NOMO-1 treated with dmso at 0.1 percent for 144 hours (cell line): ENCODE results near the gene PTPN14.
"Not testable (repeated sequence)": the region's sequence is repeated elsewhere in the genome, so short reads cannot be mapped to it uniquely, and the experiment has no call there.

Experiments used
- DNase-seq: peaks from one replicate; lab custom pipeline; 2025; ENCODE audit not compliant: unreplicated experiment; lab: John Stamatoyannopoulos, UW

The PTPN14 gene

GRCh38 chr1:214404154-214404553 lies 147.2 kb downstream of the PTPN14 start:
- peak; percentile 66 for DNase-seq

DNA sequence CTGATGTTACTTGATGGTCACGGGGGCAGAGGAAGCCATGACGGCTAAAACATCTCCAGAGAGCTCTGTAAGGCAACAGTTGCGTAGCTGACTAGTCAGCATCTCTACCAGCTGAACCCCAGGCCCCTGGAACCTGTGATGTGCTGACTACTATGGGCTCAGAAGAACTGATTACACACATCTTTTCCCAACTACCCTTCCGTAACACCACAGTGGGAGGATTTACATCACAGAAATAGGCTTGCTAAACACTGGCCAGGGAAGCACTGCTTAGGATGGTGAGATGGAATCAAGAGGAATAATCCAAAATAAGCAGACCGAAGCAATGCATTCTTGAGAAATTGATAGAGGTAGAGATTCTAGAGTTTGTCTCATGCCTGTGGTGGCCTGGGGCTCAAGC lies 148.0 kb downstream of the PTPN14 start:
- no peak for DNase-seq

DNA sequence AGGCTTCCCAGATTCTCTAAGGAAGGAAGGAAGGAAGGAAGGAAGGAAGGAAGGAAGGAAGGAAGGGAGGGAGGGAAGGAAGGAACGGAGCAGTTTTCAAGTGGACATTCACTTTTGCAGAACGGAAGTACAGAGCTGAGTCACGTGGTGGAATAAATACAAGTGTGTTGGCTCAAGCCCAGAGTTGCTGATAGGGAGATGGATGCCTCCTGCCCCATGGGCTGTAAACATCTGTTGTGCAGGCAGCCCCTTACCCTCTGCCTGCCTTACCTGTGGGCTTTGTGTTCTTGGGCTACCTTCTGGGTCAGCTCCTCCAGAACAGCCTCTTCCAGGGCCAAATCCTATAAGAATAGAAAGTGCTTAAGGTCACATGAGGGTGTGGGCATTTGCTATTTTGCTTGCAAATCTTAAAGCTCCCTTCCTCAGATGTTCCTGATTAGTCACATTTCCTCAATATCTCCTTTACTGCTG lies 148.8 kb downstream of the PTPN14 start:
- no peak for DNase-seq

GRCh38 chr1:214401666-214402065 lies 149.7 kb downstream of the PTPN14 start:
- no peak for DNase-seq

DNA sequence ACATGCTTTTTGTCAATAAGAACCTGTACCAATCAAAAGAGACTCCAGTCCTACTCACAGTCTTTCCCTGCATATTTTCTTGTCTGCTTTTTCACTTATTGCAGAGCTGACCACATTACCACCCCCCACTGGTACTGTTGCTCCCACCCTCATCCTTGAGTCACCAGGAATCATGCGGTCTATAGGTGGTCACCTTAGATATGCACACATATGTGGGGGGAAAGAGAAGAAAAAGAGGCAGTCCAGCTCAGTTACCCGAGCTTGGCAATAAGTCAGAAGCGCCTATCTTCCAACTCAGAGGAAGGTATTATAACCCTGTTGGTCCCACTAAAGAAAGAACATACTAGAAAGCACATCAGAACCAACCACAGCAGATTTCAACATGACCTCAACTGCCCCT lies 151.3 kb downstream of the PTPN14 start:
- no peak for DNase-seq

GRCh38 chr1:214398490-214398889 lies 152.9 kb downstream of the PTPN14 start:
- no peak for DNase-seq

- DNase-seq = no peak
These were observed 153.9 kb downstream of the PTPN14 start for GRCh38 chr1:214397497-214397896.

- DNase-seq = no peak
These were observed 155.1 kb downstream of the PTPN14 start for GRCh38 chr1:214396330-214396729.

- not testable (repeated sequence) for DNase-seq
These were observed 156.8 kb downstream of the PTPN14 start for GRCh38 chr1:214394569-214394968.

GRCh38 chr1:214393086-214393485 lies 158.3 kb downstream of the PTPN14 start:
- DNase-seq = no peak

DNA sequence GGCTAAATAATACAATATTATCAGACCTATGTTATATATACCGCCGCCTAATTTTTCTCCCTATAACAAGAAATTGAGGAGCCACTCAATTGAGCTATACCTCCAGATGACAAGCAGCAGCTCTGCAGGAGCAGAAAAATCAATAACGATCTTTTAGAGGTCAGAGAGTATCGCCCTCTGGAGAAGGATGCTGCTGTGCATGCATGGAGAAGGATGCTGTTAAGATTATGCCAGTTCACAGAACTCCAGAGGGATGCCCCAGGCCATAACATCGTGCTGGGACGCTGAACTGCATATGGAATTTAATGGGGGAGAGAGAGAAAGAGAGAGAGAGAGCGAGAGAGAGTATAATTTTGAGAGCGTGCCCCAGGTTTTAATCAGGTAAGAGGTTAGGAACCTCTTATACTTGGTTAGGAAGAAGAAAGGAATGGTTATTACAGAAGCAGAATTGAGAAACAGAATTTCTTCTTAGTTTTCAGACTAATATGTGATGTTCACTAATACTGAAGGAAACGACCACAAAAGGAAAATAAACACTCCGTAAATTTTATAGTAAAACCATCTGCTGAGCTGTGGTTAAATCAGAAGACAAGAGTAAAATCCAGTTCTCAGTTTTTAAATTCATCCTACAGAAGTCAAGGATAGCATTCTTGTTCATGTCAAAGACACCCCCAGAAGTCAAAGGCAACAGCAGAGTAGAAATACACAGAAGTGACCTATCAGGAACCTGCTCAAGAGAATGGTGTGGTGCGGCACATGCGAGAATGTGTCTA lies 159.3 kb downstream of the PTPN14 start:
- no peak for DNase-seq

GRCh38 chr1:214389734-214390133 lies 161.7 kb downstream of the PTPN14 start:
- DNase-seq = no peak

DNA sequence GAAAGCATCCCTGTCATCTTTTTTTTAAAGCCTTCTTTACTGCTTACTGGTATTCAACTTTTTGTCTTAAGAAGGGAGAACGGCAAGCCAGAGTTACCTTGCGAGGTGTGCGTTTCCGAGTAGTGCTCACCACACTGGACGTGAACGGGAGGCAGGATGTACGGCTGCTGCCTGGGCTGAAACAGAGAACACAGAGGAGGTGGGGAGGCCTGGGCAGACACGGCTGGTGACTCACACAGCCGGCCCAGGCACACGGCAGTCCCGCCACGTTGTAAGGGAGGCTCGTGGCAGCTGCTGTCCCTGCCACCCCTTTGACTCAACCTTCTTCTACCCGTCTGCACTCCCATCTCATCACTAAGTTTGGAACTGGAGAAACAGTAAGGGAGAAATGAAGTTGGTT lies 164.7 kb downstream of the PTPN14 start:
- no peak for DNase-seq

- DNase-seq = no peak
These were observed 165.1 kb downstream of the PTPN14 start for GRCh38 chr1:214386333-214386732.

- no peak for DNase-seq
These were observed 166.0 kb downstream of the PTPN14 start for GRCh38 chr1:214385428-214385827.

DNA sequence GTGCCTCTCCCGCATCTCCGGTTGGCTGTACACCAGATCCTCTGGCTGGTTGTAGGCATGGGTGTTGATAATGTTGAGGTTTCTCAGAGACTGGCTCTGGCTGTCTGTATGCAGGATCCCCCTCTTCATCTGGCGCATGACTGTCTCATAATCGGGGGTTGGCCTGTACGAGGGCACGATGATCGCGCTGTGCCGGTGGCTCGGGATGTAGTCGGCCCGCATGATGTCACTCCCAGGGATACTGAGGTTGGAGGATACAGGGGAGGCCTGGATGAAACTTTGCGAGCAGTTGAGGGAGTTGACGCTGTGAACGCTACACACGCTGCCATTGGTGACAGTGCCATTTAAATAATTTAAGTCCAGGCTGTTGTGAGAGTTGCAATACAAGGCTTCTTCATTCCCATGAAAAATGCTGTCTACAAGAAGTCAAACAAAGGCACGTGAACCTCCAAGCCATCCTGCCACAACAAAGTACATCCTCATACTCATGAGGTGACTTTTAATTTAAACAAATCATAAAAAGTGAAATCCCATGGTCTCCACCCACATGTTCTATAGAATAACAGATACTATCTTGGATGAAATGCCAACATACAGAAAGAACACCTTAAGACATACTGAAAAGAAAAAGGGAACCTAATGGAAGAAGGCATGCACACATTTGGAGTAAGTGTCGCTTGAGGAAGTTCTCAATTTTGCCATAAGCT lies 166.9 kb downstream of the PTPN14 start:
- DNase-seq = no peak

DNA sequence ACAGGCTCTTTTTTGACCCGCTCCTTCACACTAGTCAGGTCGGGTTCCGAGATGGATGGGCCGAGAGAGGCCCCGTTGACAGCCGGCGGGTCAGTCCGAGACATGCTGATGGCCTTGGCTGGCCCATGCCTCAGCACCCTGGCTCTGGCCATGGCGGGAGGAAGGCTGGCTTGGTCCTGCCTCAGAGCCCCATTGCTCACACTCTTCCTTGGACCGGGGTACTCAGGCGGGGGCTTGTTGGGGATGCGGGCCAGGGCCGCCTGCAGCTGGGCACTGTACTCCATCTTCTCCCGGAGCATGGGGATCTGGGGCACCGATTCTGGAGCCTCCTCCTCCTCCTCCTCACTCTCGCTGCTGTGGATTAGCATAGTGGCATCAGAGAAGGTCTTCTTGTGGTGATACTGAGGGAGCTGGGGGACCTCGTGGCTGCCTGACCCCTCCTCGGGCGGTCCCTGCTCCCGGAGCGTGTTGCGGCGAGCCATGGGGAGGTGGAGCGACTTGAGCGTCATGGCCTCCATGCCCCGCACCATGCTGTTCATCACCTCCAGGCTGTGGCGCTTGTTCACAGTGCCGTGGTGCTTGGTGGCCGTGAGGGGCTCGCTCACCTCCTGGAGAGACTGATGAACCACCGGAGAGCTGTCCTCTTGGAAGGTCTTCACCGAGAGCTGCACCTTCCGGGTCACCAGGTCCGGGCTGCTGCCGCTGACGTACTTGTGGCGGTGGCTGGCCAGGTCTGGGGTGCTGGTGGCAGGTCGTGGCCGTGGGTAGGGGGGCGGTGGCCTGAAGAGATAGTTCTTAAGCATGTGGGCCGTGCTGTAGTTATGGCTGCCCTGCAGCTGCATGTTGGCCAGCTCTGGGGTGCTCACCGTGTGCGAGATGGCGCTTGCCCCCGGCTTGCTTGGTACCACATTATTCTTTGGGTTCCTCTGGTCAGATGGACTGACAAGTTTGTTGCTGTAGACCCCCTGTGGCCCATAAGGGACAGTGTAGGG lies 167.7 kb downstream of the PTPN14 start:
- DNase-seq = no peak

DNA sequence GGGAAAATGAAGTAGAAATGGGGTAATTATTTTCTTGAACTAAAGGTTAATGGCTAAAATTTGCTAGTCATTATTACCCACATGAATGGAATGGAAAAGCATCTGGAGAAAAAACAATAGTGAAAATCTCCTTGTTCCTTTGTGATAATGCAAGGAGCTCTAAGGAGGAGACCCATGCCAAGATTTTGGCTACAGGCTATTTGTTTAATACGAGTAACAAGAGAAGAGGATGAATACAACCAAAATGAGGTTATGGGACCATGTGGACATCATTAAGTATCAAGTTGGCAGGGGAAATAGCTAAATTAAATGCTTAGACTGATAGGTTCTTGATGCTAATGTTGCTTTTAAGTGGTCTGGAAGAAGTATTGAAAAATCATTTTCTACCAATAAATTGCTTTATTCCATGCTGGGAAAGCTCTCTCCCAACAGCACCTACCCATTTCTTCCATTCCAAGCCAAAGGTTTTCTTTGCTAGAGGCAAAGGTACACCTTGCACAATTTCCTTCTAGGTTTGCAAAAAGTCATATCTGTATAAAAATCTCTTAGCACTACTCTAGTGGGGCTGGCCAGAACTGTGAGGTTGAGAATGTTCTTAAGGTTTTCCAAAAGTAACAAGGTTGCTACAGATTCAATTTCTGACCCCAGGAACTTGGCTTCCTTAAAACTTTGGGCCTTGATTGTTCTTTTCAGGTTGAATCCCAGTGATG lies 170.3 kb downstream of the PTPN14 start:
- no peak for DNase-seq

DNA sequence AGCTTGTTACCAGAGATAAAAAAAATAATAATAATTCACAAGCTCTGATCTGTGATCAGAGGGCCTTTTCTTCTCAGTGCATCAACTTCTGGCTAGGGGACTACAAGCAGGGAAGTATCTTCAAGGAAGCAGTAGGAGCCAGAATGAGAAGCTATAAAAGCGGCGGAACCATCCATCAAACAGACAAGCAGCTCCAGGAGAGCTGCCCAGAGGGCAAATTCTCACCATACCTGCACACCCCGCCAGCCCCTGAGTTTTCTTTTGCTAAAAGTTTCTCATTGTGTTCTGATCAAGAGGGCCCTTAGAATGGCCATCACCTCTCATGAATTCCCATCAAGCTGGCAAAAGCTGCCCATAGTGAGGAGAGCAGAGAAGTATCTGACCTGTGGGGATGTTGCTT lies 171.0 kb downstream of the PTPN14 start:
- no peak for DNase-seq

DNA sequence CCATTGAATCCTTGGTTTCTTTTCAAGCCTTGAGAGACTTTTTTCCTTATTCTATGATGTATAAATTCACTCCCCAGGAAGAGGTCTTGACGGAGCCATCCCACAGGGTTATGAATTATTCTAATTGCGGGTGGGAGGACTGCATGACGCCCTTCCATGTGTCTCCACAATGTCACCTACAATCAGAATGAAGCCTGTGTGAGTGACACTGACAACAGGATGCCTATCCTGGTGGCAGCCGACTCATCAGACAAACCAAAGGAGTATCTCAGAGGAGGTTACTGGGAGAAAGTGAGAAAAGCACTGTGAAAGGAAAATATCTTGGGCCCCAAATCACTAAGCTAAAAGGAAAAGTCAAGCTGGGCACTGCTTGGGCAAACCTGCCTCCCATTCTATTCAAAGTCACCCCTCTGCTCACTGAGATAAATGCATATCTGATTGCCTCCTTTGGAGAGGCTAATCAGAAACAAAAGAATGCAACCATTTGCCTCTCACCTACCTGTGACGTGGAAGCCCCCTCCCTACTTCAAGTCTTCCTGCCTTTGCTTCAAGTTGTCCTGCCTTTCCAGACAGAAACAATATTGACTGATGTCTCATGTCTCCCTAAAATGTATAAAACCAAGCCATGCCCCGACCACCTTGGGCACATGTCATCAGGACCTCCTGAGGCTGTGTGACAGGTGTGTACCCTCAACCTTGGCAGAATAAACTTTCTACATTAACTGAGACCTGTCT lies 172.0 kb downstream of the PTPN14 start:
- DNase-seq = no peak
